HUES64 (cell line): ENCODE measurements around the gene SFSWAP.
A peak's percentile ranks its signal among the peaks of the same experiment; 100 is the strongest.
"Not testable (repeated sequence)": the region's sequence is repeated elsewhere in the genome, so short reads cannot be mapped to it uniquely, and the experiment has no call there.

Experiments used
- H3K27ac ChIP-seq: 2 replicates; pipeline ENCODE4 v1.7.0; 2013; ENCODE audit warnings: low read depth, low read length, inconsistent platforms
- H3K27me3 ChIP-seq: 2 replicates; pipeline ENCODE4 v1.6.1; 2013; ENCODE audit warnings: mild to moderate bottlenecking, low read length; ENCODE audit not compliant: insufficient read depth
- H3K36me3 ChIP-seq: 2 replicates; pipeline ENCODE4 v1.6.1; 2013; ENCODE audit warnings: mild to moderate bottlenecking, low read length; ENCODE audit not compliant: insufficient read depth
- H3K4me1 ChIP-seq: 2 replicates; pipeline ENCODE4 v1.6.1; 2013; ENCODE audit warnings: mild to moderate bottlenecking, low read length, moderate library complexity; ENCODE audit not compliant: insufficient read depth
- H3K4me3 ChIP-seq: 2 replicates; pipeline ENCODE4 v1.5.1; 2013; ENCODE audit warnings: mild to moderate bottlenecking, low read length, moderate library complexity
- H3K9ac ChIP-seq: 2 replicates; pipeline ENCODE4 v1.6.1; 2013; ENCODE audit warnings: mild to moderate bottlenecking, low read depth, low read length
- H3K9me3 ChIP-seq: 2 replicates; pipeline ENCODE4 v1.6.1; 2013; ENCODE audit warnings: low read depth, low read length; ENCODE audit not compliant: insufficient read depth
- WGBS: fragments of 150-250, 120-280 bp; methylation state at CpG from one replicate; pipeline ENCODE4 v1.1.7; 2013; ENCODE audit warnings: missing lambda C conversion rate; 5-methylcytosine and 5-hydroxymethylcytosine counted together

Gene SFSWAP

DNA sequence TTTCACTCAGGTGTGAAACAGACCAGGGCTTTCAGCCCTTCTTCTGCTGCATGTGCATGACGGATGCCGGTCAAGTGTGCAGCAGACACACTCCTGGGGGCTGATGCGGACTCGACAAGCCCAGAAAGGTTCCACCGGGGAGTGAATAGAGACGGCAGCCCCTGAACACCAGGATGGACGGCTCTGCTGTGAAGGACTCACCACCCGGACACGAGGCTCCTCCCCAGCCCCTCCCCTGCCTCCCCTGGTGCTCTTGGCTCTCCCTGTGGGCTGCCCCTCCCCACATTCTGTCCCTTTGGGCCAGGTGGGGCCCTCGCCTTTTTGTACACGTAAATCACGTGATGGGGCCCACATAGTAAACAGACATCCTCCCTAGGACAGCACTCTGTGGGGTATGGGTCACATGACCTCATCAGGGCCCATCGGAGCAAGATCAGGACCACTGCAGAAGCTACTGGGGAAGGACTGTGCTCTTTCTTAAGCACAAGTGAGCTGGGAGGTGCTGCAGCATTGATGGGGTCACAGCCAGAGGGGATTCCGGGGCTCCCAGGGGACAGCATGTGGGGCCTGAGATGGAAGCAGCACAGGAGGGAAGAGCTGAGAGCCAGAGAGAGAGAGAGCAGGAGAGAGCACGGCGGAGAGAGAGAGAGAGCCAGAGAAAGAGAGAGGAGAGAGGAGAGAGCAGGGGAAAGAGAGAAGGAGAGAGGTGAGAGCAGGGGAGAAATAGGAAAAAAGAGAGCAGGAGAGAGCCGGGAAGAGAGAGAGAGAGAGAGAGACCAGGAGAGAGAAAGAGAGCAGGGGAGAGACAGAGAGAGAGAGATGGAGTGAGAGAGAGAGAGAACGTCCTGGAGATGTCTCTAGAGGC, 30.3 kb upstream of the SFSWAP start:
- 85% methylated on average over 13 of the region's 18 CpGs for WGBS
- H3K9ac ChIP-seq: not testable (repeated sequence)

DNA sequence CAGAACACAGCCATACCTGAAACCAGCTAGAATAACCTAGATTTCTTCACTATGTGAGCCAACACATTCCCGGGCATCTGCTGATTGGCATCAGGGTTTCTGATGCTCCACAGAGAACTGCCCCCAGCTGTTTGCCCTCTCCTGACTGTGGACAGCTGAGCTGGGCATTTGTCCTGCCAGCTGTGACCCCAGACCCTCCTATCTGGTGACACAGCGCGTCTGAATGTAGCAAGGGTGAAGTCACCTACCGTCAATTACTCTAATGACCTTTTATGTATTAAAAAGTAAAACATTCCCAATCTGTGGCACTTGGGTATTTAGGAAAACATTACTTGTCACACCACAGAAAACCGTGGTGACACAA, 29.7 kb upstream of the SFSWAP start:
- 94% methylated on average over 4 of the region's 5 CpGs for WGBS

More for the DNA sequence above, 30.3 kb upstream of the SFSWAP start:
- peaks cover 11% of the 10 kb centered on the region; the same call in 1 of the 2 replicates for H3K4me1 ChIP-seq
- H3K9me3 ChIP-seq, H3K27ac ChIP-seq, H3K36me3 ChIP-seq, H3K4me3 ChIP-seq, H3K27me3 ChIP-seq: not testable (repeated sequence)

GRCh38 chr12:131681746-131682509, 29.0 kb upstream of the SFSWAP start:
- Histone ChIP-seq H3K4me3 (peak overlapping the region; percentile 32), H3K4me1 (peaks cover 11% of the 10 kb centered on the region; the same call in 1 of the 2 replicates)
- not testable (repeated sequence) for H3K27me3 ChIP-seq, H3K9ac ChIP-seq, H3K9me3 ChIP-seq, H3K36me3 ChIP-seq, H3K27ac ChIP-seq
- 27% methylated on average over 17 of the region's 25 CpGs for WGBS

More for the DNA sequence above, 29.7 kb upstream of the SFSWAP start:
- H3K4me3 ChIP-seq: no peak overlapping the region
- no peaks in the 10 kb centered on the region for H3K9me3 ChIP-seq
- H3K27me3 ChIP-seq: peaks cover 8% of the 10 kb centered on the region
- H3K36me3 ChIP-seq: no peaks in the 10 kb centered on the region
- H3K4me1 ChIP-seq: peaks cover 11% of the 10 kb centered on the region; the same call in 1 of the 2 replicates
- no peak overlapping the region for H3K27ac ChIP-seq
- no peak overlapping the region for H3K9ac ChIP-seq

GRCh38 chr12:131682510-131682895, 28.4 kb upstream of the SFSWAP start:
- Histone ChIP-seq H3K4me1 (peaks cover 11% of the 10 kb centered on the region; the same call in 1 of the 2 replicates), H3K27ac (no peak overlapping the region), H3K9me3 (no peaks in the 10 kb centered on the region), H3K4me3 (peak overlapping the region; percentile 11; the same call in 1 of the 2 replicates), H3K36me3 (no peaks in the 10 kb centered on the region), H3K27me3 (peaks cover 8% of the 10 kb centered on the region), H3K9ac (no peak overlapping the region)
- 29% methylated on average over 10 of the region's 10 CpGs for WGBS

DNA sequence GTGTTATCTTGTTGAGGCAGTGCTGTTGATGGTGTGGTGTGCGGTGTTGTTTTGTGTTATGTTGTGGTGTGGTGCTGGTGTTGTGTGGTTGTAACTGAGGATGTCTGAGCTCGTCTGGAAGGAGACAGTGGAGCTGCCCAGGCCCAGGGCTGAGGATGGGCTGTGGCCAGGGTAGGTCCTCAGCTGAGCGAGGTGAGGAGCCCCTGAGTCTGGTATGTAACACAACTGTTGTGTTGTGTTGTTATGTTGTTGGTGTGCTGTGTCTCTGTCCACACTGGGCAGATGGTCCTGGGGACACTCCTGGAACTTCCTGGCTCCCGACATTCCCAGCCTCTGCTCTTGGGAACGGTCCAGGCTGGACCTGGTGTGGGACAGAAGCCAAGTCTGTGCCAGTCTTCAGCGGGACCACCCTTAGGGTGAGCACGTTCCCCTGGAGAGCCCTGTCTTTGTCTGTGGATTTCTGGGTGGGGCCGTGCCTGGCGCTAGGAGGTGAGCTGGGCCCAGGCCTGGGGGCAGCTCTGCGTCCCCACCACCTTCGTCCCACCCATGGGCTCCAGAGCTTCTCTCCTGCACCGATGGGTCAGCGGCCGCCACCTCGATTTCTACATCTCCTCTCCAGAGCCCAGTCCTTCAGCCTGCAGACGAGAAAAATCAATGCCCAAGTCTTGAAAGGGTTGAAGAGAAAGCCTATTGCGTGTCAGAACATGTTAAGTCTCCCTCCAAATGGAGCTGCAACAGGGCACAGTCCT, 27.4 kb upstream of the SFSWAP start:
- Histone ChIP-seq H3K4me3 (no peak overlapping the region), H3K9ac (no peak overlapping the region), H3K9me3 (no peaks in the 10 kb centered on the region), H3K27ac (no peak overlapping the region), H3K36me3 (no peaks in the 10 kb centered on the region), H3K27me3 (peaks cover 8% of the 10 kb centered on the region), H3K4me1 (peaks cover 11% of the 10 kb centered on the region; the same call in 1 of the 2 replicates)
- WGBS: 86% methylated on average over 17 of the region's 17 CpGs

DNA sequence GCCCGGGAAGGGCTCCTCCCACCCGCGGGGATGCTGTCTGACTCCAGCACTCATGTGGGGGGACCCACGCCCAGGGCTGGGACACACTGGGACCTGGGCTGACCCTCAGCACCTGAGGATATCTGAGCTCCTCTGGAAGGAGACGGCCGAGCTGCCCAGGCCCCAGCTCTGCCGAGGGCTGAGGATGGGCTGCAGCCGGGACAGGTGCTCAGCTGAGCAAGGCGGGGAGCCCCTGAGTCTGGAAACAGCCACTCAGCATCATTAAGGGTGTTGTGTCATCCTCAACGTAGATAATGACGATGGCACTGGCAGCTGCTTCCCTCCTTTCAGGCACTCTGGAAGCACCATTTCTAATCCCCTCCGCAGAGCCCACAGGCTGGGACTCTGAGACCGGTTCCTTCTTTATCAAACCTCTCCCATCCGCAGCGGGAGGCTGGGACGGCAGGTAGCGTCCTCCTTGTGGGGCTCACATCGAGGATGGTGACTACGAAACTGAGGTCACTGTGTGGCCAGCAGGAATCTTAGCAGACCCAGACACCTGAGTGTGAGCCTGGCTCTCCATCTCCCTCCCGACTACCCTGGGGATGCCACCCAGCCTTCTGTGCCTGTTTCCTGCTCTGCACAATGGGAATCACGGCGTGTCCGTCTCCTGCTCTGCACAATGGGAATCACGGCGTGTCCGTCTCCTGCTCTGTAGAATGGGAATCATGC, 26.7 kb upstream of the SFSWAP start:
- WGBS: 84% methylated on average over 26 of the region's 26 CpGs

DNA sequence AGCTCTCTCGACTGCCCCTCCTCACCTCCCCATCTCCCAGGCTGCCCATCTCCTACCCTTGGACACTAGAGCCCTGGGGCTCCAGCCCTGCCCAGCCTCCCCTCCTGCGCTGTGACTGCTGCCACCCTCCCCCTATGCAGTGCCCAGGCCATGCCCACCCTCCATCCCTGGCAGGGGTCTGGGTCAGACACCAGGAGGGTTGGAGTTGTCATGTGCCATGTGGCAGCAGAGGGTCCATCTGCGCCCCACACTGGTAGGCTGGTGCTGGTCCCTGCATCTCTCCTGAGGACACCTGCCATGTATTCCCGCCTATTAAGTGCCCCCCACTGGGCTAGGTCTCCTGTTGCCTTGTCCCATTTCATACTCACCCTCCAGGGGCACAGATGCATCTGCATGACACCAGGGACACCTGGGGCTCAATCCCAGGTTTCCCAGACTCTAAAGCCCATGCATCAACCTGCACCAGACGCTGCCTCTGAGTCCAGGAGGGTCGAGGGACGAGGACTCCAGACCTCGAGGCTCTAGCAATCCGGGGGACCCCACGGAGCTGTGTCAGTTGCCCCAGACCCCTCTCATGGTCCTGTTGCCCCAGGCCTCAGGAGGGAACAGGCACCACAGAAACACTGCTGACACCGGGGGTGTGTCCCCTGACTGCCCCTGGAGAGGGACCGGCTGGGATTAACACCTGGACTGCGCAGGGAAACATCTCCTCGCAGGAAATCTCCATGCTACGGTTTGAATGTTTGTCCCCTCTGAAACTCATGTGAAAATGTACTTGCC, 23.4 kb upstream of the SFSWAP start:
- Histone ChIP-seq H3K36me3 (no peaks in the 10 kb centered on the region), H3K9ac (no peak overlapping the region), H3K27ac (no peak overlapping the region), H3K27me3 (no peaks in the 10 kb centered on the region), H3K4me1 (0 out of 2 replicates have a peak, but pooled peaks cover 6% of the 10 kb centered on the region), H3K9me3 (no peaks in the 10 kb centered on the region), H3K4me3 (no peak overlapping the region)
- 76% methylated on average over 15 of the region's 15 CpGs for WGBS

More for the DNA sequence above, 26.7 kb upstream of the SFSWAP start:
- Histone ChIP-seq H3K9ac (no peak overlapping the region), H3K27ac (no peak overlapping the region), H3K4me3 (no peak overlapping the region), H3K36me3 (no peaks in the 10 kb centered on the region), H3K27me3 (peaks cover 8% of the 10 kb centered on the region), H3K4me1 (peaks cover 11% of the 10 kb centered on the region; the same call in 1 of the 2 replicates), H3K9me3 (no peaks in the 10 kb centered on the region)

- Histone ChIP-seq H3K9ac (no peak overlapping the region), H3K27me3 (no peaks in the 10 kb centered on the region), H3K27ac (no peak overlapping the region), H3K4me1 (0 out of 2 replicates have a peak, but pooled peaks cover 3% of the 10 kb centered on the region), H3K4me3 (no peak overlapping the region), H3K9me3 (no peaks in the 10 kb centered on the region), H3K36me3 (no peaks in the 10 kb centered on the region)
- WGBS: 88% methylated on average over 3 of the region's 3 CpGs
Measured at GRCh38 chr12:131688131-131688844, 22.6 kb upstream of the SFSWAP start.

DNA sequence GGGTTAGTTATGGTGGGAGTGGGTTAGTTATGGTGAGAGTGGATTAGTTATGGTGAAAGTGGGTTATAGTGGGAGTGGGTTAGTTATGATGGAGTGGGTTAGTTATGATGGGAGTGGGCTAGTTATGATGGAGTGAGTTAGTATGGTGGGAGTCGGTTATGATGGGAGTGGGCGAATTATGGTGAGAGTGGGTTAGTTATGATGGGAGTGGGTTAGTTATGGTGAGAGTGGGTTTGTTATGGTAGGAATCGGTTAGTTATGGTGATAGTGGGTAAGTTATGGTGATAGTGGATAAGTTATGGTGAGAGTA, 22.1 kb upstream of the SFSWAP start:
- no peak overlapping the region for H3K4me3 ChIP-seq
- no peaks in the 10 kb centered on the region for H3K27me3 ChIP-seq
- H3K9me3 ChIP-seq: no peaks in the 10 kb centered on the region
- H3K36me3 ChIP-seq: no peaks in the 10 kb centered on the region
- no peak overlapping the region for H3K27ac ChIP-seq
- H3K9ac ChIP-seq: no peak overlapping the region
- WGBS: 91% methylated on average over 3 of the region's 3 CpGs
- 0 out of 2 replicates have a peak, but pooled peaks cover 3% of the 10 kb centered on the region for H3K4me1 ChIP-seq
